Thoracic aorta (tissue), 2 donors: ENCODE data around the gene COL20A1. TPM values are rescaled to one million over a fixed set of nuclear protein-coding genes. Genes with fewer than 3 reads are reported as not detected.

Experiments
- ATAC-seq: fragments of 150-250 bp; one replicate; pipeline ENCODE4 v1.8.0; 2017; ENCODE audit warnings: low read depth; ENCODE audit not compliant: insufficient number of reproducible peaks, low FRiP score
- DNase-seq: peaks from one replicate; pipeline ENCODE4 v3.0.0-alpha.2; 2020; ENCODE audit warnings: low spot score
- H3K27ac ChIP-seq, 2 donors: fragments of 200-600 bp; sonication (generic); 1 replicate in 1 of 2; 2 replicates in 1 of 2; pipeline ENCODE4 v1.5.1; 2016; ENCODE audit warnings: mild to moderate bottlenecking in 2 of 2, moderate library complexity in 2 of 2
- H3K27me3 ChIP-seq: fragments of 200-600 bp; sonication (generic); replicated peaks from 2 replicates; pipeline ENCODE4 v1.6.0; 2016; ENCODE audit warnings: mild to moderate bottlenecking; ENCODE audit not compliant: insufficient read depth
- H3K36me3 ChIP-seq: fragments of 200-600 bp; sonication (generic); one replicate; pipeline ENCODE4 v1.5.1; 2016
- H3K4me1 ChIP-seq, 2 donors: fragments of 200-600 bp; sonication (generic); 1 replicate in 1 of 2; 2 replicates in 1 of 2; pipeline versions ENCODE4 v1.5.1 to v1.6.0; 2016; ENCODE audit warnings: low read depth in 2 of 2, mild to moderate bottlenecking in 1 of 2; ENCODE audit not compliant: control insufficient read depth in 1 of 2
- H3K4me3 ChIP-seq: fragments of 200-600 bp; sonication (generic); 2 replicates; pipeline ENCODE4 v1.5.1; 2016; ENCODE audit warnings: mild to moderate bottlenecking
- H3K9me3 ChIP-seq: fragments of 200-600 bp; sonication (generic); 2 replicates; pipeline ENCODE4 v1.5.1; 2016
- CTCF ChIP-seq: fragments of 200-600 bp; sonication (generic); IDR thresholded peaks from one replicate; pipeline ENCODE4 v1.5.1; 2019; ENCODE audit warnings: antibody characterized with exemption
- total RNA-seq, 2 donors: library from RNA; depleted of rRNA; stranded (reverse); fragments of >200 nt; gene quantifications; one replicate each; pipeline versions ENCODE4 v1.1.0 to v1.2.3, GENCODE V29; 2016

Gene COL20A1
- not detected for total RNA-seq

GRCh38 chr20:63292904-63293303, at the start of gene COL20A1:
Gene COL20A1, plus strand, starts transcription at chr20:63293186. Its CDS starts 1,922 bp downstream, at chr20:63295108.
- DNase-seq (no peak), ATAC-seq (no peak)
- H3K27me3 ChIP-seq, result no peaks in the 10 kb centered on the region
- TF ChIP-seq CTCF, result no peak
- no peaks in the 10 kb centered on the region for H3K9me3 ChIP-seq
- H3K4me3 ChIP-seq, result no peak within 1 kb of the TSS
- no peak within 1 kb of the TSS for H3K27ac ChIP-seq
- no peaks in the 10 kb centered on the region for H3K4me1 ChIP-seq
- H3K36me3 ChIP-seq, result peaks cover 13% of the 10 kb centered on the region

GRCh38 chr20:63243604-63244247, 49.3 kb upstream of the COL20A1 start:
- Histone ChIP-seq H3K27ac (no peak overlapping the region), H3K4me1 (no peaks in the 10 kb centered on the region), H3K4me3 (no peak overlapping the region), H3K36me3 (no peaks in the 10 kb centered on the region), H3K9me3 (no peaks in the 10 kb centered on the region), H3K27me3 (no peaks in the 10 kb centered on the region)
- ATAC-seq, result no peak
- DNase-seq, result no peak
- no peak for TF ChIP-seq CTCF

GRCh38 chr20:63244468-63244867, 48.5 kb upstream of the COL20A1 start:
- no peaks in the 10 kb centered on the region for H3K27me3 ChIP-seq
- TF ChIP-seq CTCF, result no peak
- no peaks in the 10 kb centered on the region for H3K36me3 ChIP-seq
- no peaks in the 10 kb centered on the region for H3K4me1 ChIP-seq
- ATAC-seq (no peak), DNase-seq (no peak)
- H3K9me3 ChIP-seq, result no peaks in the 10 kb centered on the region
- no peak overlapping the region for H3K4me3 ChIP-seq
- no peak overlapping the region for H3K27ac ChIP-seq

GRCh38 chr20:63246490-63247288, 46.3 kb upstream of the COL20A1 start:
- TF ChIP-seq CTCF, result no peak
- Histone ChIP-seq H3K4me1 (no peaks in the 10 kb centered on the region), H3K27me3 (no peaks in the 10 kb centered on the region), H3K9me3 (no peaks in the 10 kb centered on the region), H3K27ac (no peak overlapping the region), H3K4me3 (no peak overlapping the region), H3K36me3 (no peaks in the 10 kb centered on the region)
- ATAC-seq, result no peak
- no peak for DNase-seq

- H3K27me3 ChIP-seq, result no peaks in the 10 kb centered on the region
- no peak for DNase-seq
These were observed 45.2 kb upstream of the COL20A1 start for GRCh38 chr20:63247671-63248228.

More at GRCh38 chr20:63247671-63248228, 45.2 kb upstream of the COL20A1 start:
- no peak for ATAC-seq
- Histone ChIP-seq H3K4me3 (no peak overlapping the region), H3K27ac (no peak overlapping the region), H3K4me1 (no peaks in the 10 kb centered on the region), H3K9me3 (no peaks in the 10 kb centered on the region), H3K36me3 (no peaks in the 10 kb centered on the region)
- no peak for TF ChIP-seq CTCF
